HEK293T (cell line): ENCODE results near the gene GRAPL.
"Not testable (repeated sequence)": the region's sequence is repeated elsewhere in the genome, so short reads cannot be mapped to it uniquely, and the experiment has no call there.

ENCODE experiments used
- ARNT ChIP-seq: fragments of 450-650 bp; IDR thresholded peaks from 2 replicates; pipeline ENCODE4 v1.6.1; 2017; ENCODE audit warnings: mild to moderate bottlenecking
- BHLHE40 ChIP-seq: fragments of 450-650 bp; IDR thresholded peaks from 2 replicates; pipeline ENCODE4 v1.6.1; 2016; ENCODE audit warnings: mild to moderate bottlenecking, moderate library complexity, borderline replicate concordance
- FOXA1 ChIP-seq: fragments of 450-650 bp; IDR thresholded peaks from 2 replicates; pipeline ENCODE4 v1.6.1; 2016; ENCODE audit warnings: mild to moderate bottlenecking
- FOXM1 ChIP-seq: fragments of 450-650 bp; IDR thresholded peaks from 2 replicates; pipeline ENCODE4 v1.6.1; 2017; ENCODE audit warnings: mild to moderate bottlenecking, borderline replicate concordance
- HDGF ChIP-seq: fragments of 450-650 bp; IDR thresholded peaks from 2 replicates; pipeline ENCODE4 v1.6.1; 2017; ENCODE audit warnings: antibody characterized with exemption, borderline replicate concordance
- L3MBTL2 ChIP-seq: fragments of 450-650 bp; conservative IDR thresholded peaks from 2 replicates; pipeline ENCODE4 v1.6.1; 2016; ENCODE audit warnings: mild to moderate bottlenecking
- SP1 ChIP-seq: fragments of 450-650 bp; IDR thresholded peaks from 2 replicates; pipeline ENCODE4 v1.6.1; 2017
- SUZ12 ChIP-seq: fragments of 450-650 bp; IDR thresholded peaks from 2 replicates; pipeline ENCODE4 v1.6.1; 2016; ENCODE audit warnings: mild to moderate bottlenecking
- TARDBP ChIP-seq: fragments of 450-650 bp; IDR thresholded peaks from 2 replicates; pipeline ENCODE4 v1.6.1; 2016
- ZNF384 ChIP-seq: fragments of 450-650 bp; IDR thresholded peaks from 2 replicates; pipeline ENCODE4 v1.6.1; 2016
- TF ChIP-seq, protein P1 (sequence below): fragments of 450-650 bp; IDR thresholded peaks from 2 replicates; pipeline ENCODE4 v1.6.1; 2016

DNA sequence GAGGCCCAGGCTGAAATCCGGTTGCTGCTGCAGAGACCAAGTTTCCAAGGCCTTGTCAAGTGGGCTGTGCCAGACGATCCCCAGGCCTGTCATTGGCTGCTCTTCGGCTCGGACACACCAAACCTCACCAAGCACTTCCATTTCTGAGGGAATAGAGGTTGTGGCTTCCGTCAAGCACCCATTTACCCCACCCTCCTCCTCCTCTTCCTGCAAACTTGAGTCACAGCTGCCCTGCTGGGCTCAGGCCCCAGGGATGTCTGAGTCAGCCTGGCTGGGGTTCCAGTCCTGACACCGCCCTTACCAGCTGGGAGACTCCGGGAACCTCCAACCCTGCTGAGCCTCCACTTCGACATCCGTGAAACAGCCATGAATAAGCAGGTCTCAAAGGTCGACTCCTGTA is 31.1 kb downstream of the GRAPL start:
- TF ChIP-seq FOXM1, SP1, SUZ12, ZNF384, TARDBP, BHLHE40, FOXA1, HDGF, ARNT, L3MBTL2: not testable (repeated sequence)
- TF ChIP-seq, protein P1, sequence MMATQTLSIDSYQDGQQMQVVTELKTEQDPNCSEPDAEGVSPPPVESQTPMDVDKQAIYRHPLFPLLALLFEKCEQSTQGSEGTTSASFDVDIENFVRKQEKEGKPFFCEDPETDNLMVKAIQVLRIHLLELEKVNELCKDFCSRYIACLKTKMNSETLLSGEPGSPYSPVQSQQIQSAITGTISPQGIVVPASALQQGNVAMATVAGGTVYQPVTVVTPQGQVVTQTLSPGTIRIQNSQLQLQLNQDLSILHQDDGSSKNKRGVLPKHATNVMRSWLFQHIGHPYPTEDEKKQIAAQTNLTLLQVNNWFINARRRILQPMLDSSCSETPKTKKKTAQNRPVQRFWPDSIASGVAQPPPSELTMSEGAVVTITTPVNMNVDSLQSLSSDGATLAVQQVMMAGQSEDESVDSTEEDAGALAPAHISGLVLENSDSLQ, result not testable (repeated sequence)
